Stimulated activated CD4-positive, alpha-beta T cell treated with anti-CD3 and anti-CD28 coated beads, Interleukin-12 subunit alpha, Interleukin-12 subunit beta, amount 100 ng/mL, for 48 hours (primary cell): ENCODE data around the gene EPHA1.
A peak's percentile ranks its signal among the peaks of the same experiment; 100 is the strongest.

Experiments
- DNase-seq, 3 donors: peaks; one replicate each; pipeline ENCODE4 v3.0.0-alpha.2; 2020; ENCODE audit warnings: low read depth in 2 of 3, low spot score in 1 of 3

EPHA1 gene

GRCh38 chr7:143352531-143353002, 56.1 kb downstream of the EPHA1 start:
- no peak for DNase-seq

- no peak for DNase-seq
These were observed 57.1 kb downstream of the EPHA1 start for GRCh38 chr7:143351574-143351973.

- no peak for DNase-seq
These were observed 57.6 kb downstream of the EPHA1 start for GRCh38 chr7:143351060-143351459.

DNA sequence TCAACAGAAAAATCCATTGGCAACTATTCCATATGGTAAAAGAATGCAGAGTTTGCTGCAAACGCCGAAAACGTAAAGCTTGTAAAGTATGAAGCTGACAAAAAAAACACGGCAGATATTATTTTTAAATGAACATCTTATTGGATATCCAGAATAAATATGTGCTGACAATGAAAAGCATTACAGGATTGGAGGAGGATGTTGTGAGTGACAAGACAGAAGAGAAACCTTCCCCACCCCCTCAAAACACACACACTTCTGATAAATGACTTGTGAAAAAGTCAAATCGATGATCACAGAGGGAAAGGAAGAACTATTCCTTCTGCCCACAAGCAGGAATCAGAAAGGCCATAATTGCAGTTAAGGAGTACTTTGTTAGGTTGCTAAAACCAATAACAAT, 60.7 kb downstream of the EPHA1 start:
- DNase-seq, result no peak

- no peak for DNase-seq
These were observed 62.6 kb downstream of the EPHA1 start for GRCh38 chr7:143346018-143346417.

DNA sequence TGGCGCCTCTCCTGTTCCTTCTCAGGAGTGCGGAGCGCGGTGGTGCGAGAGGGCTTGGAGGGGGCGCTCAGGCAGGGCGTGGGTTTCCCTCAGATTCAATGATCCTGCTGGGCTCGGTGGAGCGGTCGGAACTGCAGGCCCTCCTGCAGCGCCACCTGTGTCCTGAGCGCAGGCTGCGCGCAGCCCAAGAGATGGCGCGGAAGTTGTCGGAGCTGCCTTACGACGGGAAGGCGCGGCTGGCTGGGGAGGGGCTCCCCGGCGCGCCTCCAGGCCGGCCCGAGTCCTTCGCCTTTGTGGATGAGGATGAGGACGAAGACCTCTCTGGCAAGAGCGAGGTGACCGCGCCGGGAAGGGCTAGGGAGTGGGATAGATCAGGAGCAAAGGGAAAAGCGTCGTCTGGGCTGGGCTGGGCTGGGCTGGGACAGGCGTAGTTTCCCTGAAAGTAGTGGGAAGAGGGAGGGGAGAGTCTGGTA, 63.2 kb downstream of the EPHA1 start:
- DNase-seq, result peak; percentile 46 to 67 (median 57)

DNA sequence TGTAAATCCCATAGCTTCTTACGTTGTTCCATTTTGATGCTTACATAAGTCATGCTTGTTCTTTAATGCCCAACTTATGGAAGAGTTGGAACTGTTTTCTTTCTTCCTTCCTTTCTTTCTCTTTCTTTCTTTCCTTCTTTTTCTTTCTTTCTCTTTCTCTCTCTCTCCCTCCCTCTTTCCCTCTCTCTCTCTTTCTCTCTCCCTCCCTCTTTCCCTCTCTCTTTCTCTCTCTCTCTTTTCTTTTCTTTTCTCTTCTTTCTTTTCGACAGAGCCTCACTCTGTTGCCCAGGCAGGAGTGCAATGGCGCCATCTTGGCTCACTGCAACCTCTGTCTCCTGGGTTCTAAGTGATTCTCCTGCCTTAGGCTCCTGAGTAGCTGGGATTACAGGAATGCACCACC, 65.1 kb downstream of the EPHA1 start:
- DNase-seq, result no peak

DNA sequence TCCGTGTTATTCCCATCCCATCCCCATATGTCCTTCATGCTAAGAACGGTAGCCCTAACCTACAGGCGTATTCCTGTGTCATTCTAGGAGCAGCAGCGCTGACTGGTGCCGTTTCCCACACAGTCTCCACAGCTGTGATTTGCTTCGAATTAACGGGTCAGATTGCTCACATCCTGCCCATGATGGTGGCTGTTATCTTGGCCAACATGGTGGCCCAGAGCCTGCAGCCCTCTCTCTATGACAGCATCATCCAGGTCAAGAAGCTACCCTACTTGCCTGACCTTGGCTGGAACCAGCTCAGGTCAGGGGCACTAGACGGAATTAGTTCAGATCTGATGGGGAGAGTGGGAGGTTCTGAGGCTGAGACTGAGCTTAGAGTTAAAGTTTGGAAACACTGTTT, 66.8 kb downstream of the EPHA1 start:
- no peak for DNase-seq
